GM12878 (cell line): ENCODE measurements around the gene DIS3L2. TPM values are rescaled to one million over a fixed set of nuclear protein-coding genes. Genes with fewer than 3 reads are reported as not detected.

ENCODE experiments used
- BACH1 ChIP-seq: fragments of 450-650 bp; IDR thresholded peaks from 2 replicates; pipeline ENCODE4 v1.6.1; 2017; ENCODE audit warnings: mild to moderate bottlenecking, borderline replicate concordance
- EZH2 ChIP-seq: IDR thresholded peaks from 2 replicates; pipeline ENCODE4 v1.6.1; 2012; ENCODE audit warnings: low read depth, mild to moderate bottlenecking, control low read depth, inconsistent platforms, low read length, borderline replicate concordance; ENCODE audit not compliant: control insufficient read depth
- NFYB ChIP-seq: IDR thresholded peaks from 2 replicates; pipeline ENCODE4 v1.6.1; 2011; ENCODE audit warnings: low read depth, mild to moderate bottlenecking, low read length, improper control_type of control experiment, moderate library complexity; ENCODE audit not compliant: insufficient read depth
- TBL1XR1 ChIP-seq: IDR thresholded peaks from 2 replicates; pipeline ENCODE4 v1.6.1; 2012; ENCODE audit warnings: low read depth, low read length, improper control_type of control experiment
- TCF3 ChIP-seq: IDR thresholded peaks from 2 replicates; pipeline ENCODE4 v1.6.1; 2012; ENCODE audit warnings: low read depth, mild to moderate bottlenecking, low read length, borderline replicate concordance; ENCODE audit not compliant: insufficient read depth
- TCF7 ChIP-seq: IDR thresholded peaks from 2 replicates; pipeline ENCODE4 v1.6.1; 2014; ENCODE audit warnings: antibody characterized with exemption, borderline replicate concordance
- polyA plus RNA-seq, 11 experiments: library from polyadenylated mRNA; depleted of rRNA in 4 of 11; unstranded in 6 of 11; stranded (reverse) in 5 of 11; fragments of >200 nt; fragmentation: Nextera tagmentation in 4 of 11; fragmentation: Illumina TruSeq in 1 of 11; extraction: Ambion mirVana in 4 of 11; extraction: Trizol in 1 of 11; gene quantifications; 1 replicate in 1 of 11; 2 replicates in 10 of 11; pipeline versions ENCODE4 v1.2.1 to v1.2.3, GENCODE V29; 2011 to 2016; ENCODE audit warnings: inconsistent platforms in 2 of 11, missing spikeins in 2 of 11, low read depth in 1 of 11
- total RNA-seq, 4 experiments: library from RNA; depleted of rRNA in 3 of 4; stranded (reverse); fragments of >200 nt in 3 of 4; fragmentation: Illumina TruSeq in 1 of 4; extraction: Trizol in 1 of 4; gene quantifications; 2 replicates each; pipeline versions ENCODE4 v1.2.1 to v1.2.3, GENCODE V29; 2013 to 2021
- TF ChIP-seq, protein P1 (sequence below): fragments of 450-650 bp; formaldehyde crosslinking; IDR thresholded peaks from 2 replicates; pipeline ENCODE4 v1.4.0; 2022; ENCODE audit warnings: mild to moderate bottlenecking, moderate library complexity
- TF ChIP-seq, protein P2 (sequence below): fragments of 450-650 bp; IDR thresholded peaks from 2 replicates; pipeline ENCODE4 v1.6.1; 2014; ENCODE audit warnings: mild to moderate bottlenecking

Gene DIS3L2
- total and polyA plus RNA-seq, 10 of the 15 experiments (the other 5 are each of a cell fraction or from before 2014, with no cell fraction given): 3.5 to 27.1 (median 16.0) TPM

DNA sequence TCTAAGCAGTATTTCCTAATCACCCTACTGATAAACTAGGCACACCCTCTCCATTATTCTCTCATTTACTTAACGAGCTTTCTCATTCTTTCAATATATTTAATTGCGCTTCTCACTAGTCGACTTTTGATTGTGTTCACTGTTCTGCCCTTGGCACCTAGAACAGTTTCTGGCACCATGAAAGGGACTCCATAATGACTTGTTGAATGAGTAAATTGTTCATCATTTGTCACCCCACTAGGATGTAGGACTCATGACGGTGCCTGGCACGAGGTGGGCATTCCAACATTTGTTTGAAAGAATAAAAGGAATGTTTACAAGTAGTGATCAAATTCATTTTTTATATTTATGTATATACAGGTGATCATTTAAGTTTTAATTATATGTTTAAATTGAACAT, 123.7 kb downstream of the DIS3L2 start (continued):
- TF ChIP-seq TCF7: no peak
- TF ChIP-seq TCF3: no peak
- TF ChIP-seq NFYB: no peak
- TF ChIP-seq, protein P1, sequence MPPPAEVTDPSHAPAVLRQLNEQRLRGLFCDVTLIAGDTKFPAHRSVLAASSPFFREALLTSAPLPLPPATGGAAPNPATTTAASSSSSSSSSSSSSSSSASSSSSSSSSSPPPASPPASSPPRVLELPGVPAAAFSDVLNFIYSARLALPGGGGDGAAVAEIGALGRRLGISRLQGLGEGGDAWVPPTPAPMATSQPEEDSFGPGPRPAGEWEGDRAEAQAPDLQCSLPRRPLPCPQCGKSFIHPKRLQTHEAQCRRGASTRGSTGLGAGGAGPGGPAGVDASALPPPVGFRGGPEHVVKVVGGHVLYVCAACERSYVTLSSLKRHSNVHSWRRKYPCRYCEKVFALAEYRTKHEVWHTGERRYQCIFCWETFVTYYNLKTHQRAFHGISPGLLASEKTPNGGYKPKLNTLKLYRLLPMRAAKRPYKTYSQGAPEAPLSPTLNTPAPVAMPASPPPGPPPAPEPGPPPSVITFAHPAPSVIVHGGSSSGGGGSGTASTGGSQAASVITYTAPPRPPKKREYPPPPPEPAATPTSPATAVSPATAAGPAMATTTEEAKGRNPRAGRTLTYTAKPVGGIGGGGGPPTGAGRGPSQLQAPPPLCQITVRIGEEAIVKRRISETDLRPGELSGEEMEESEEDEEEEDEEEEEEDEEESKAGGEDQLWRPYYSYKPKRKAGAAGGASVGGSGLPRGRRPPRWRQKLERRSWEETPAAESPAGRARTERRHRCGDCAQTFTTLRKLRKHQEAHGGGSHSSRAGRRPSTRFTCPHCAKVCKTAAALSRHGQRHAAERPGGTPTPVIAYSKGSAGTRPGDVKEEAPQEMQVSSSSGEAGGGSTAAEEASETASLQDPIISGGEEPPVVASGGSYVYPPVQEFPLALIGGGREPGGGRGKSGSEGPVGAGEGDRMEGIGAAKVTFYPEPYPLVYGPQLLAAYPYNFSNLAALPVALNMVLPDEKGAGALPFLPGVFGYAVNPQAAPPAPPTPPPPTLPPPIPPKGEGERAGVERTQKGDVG (CRISPR knock-in tag): no peak
- TF ChIP-seq, protein P2, sequence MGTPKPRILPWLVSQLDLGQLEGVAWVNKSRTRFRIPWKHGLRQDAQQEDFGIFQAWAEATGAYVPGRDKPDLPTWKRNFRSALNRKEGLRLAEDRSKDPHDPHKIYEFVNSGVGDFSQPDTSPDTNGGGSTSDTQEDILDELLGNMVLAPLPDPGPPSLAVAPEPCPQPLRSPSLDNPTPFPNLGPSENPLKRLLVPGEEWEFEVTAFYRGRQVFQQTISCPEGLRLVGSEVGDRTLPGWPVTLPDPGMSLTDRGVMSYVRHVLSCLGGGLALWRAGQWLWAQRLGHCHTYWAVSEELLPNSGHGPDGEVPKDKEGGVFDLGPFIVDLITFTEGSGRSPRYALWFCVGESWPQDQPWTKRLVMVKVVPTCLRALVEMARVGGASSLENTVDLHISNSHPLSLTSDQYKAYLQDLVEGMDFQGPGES: no peak
- TF ChIP-seq BACH1: no peak
- TF ChIP-seq TBL1XR1: no peak
- no peak for TF ChIP-seq EZH2
